ENCODE results near the gene SLN. TPM values are rescaled to one million over a fixed set of nuclear protein-coding genes. Genes with fewer than 3 reads are reported as not detected.

Gene SLN
- total RNA-seq, 1 experiment from 2014 or later: not detected

DNA sequence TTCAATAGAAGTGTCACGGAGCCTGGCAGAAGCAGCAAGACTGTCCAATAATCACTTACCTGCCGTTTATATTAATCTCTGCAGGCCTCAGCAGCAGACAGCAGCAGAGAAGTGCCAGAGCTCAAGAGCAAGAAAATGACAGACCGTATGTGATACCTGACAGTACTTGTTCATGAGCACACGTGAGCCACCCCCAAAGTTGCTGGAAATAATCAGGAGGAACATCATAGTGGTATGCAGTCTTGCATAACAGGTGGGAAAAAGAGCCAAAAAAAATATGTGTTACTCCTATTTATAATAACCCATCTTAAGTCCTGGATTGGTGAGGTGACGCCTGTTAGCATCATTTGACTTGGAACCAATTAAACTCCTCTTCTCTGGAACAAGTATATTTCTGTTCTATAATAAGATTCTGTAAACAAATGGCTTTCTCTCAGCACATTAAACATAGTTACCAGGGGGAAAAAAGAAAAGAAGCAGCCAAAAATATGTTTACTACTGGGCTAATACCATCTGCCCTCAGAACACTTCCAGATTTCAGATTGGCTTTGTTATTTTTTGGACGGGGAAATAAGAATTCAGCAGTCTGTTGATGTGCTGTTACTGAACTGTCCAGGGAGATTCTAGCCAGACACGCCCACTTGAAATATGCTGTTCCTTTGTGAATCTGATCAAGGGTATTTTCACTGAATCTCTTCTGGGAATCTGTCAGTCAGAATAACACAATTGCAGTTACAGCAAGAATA is 7.9 kb upstream of the SLN start:
- no peak for DNase-seq (ENCODE audit: low spot score)

DNA sequence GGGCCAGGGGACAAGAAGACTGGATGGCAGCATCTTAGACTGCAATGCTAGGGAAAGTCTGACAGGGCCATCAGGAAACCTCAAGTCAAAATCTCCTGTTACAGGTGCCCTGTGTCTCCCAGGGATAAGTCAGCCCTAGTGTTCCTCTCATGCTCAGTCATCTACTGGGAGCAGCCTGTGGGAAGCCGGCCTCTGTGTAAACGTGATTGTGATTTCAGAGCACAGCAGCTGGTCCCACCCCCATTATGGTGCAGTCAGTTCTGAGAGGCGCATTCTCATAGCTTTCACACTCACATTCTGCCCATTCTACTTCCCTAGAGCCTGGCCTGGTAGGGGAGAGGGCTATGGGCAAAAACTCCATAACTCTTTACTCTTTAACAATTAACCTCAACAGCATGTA is 7.2 kb upstream of the SLN start:
- no peak for DNase-seq (ENCODE audit: low spot score)

DNA sequence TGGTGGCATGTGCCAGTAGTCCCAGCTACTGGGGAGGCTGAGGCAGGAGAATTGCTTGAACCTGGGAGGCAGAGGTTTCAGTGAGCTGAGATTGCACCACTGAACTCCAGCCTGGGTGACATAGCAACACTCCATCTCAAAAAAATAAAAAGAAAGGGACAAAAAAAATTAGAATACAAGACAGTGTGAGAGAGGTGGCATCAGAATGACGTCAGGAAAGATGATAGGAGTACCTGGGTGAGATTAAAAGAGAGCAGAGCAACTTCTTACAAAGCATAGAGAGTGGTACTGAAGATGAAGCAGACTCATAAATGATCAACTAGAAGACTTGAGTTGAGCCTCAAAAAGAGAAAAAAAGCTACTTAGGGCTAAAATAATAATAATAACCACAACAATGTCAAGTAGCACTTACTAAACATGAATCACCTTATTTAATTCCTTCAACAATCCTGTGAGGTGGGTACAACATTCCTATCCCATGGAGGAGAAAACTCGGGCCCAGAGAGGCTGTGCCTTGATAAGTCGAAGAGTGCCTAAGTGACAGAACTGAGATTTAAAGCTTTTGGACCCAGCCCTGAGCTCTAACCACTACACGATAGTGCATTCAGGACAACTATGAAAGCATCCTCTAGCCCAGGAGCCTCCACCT is 5.2 kb upstream of the SLN start:
- DNase-seq (ENCODE audit: low spot score): no peak

GRCh38 chr11:107713009-107713408 is 1.2 kb upstream of the SLN start:
- no peak for DNase-seq (ENCODE audit: low spot score)

DNA sequence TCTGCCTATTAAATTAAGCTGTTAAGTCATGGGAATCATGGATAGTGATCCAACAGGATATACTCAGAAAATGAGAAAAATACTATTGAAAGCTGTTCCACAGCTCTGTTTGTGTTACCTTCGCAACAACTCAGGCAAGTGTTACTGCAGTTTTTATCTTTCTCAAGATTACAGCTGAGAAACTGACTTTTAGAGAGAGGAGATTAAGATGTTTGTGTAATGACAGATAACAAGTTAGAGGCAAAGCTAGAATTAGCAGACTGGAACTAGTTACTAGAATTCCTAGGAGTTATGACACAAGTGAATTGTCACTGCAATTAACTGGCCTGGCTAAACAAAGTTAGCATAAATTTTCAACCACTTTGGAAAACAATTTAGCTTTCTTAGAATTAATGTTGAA is 1.6 kb downstream of the SLN start:
- DNase-seq (ENCODE audit: low spot score): no peak

DNA sequence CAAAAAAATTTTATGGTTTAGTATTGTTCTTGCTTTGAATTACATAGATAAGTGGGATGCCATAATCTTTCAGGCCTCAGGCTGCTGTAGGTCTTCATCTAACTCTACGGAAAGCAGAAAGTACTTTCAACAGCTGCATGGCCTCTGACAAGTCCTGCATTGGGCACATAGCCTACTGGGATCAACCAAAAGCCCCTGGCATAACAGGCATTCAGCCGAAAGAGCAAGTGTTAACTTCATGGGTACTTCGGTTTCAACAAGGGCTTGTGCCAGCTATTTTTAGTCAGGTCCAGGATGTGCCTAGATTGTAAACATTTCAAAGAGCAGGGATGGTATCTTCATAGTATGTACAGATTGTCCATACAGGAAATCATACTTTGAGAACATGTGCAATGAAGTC is 3.1 kb downstream of the SLN start:
- DNase-seq (ENCODE audit: low spot score): no peak

GRCh38 chr11:107707807-107708206 is 4.0 kb downstream of the SLN start:
- no peak for DNase-seq (ENCODE audit: low spot score)

GRCh38 chr11:107707215-107707671 is 4.6 kb downstream of the SLN start:
- DNase-seq (ENCODE audit: low spot score): no peak

DNA sequence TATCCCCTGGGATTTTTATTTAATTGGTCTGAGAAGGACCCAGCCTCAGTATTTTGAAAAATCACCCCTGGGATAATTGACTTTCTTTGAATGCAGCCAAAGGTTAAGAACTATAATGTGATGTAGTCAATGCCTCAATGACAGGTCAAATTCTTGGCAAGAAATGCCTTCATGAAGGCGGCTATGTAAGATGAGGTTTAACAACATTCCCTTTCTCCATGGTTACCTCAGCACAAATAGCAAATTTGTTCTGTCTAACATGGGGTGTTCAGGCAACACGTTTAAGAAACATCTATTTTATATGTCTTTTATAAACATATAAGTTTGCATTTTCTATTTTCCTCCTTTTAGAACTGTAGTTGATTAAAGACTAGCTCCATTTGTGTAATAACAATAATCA is 5.3 kb downstream of the SLN start:
- DNase-seq (ENCODE audit: low spot score): no peak

DNA sequence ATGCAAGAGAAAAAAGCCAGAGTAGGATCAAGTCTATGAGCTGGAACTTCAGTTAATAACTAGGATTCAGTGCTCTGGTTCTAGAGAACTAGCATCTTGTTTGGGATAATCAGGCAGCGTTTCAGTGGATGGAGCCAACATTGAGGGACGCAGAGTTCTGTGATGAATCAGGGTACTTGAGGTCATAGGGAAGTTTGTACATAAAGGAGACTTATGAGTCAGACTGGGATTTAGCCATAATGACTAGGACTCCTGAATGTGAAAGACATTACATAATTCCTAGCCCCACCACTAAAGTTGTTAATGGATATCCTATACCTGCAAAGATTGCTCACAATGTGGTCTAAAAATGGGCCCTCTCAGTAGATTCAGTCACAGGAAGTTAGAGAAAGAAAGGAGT is 6.8 kb downstream of the SLN start:
- no peak for DNase-seq (ENCODE audit: low spot score)

- DNase-seq (ENCODE audit: low spot score): no peak
Measured at GRCh38 chr11:107704451-107704850, 7.4 kb downstream of the SLN start.

- DNase-seq (ENCODE audit: low spot score): no peak
Measured at GRCh38 chr11:107702723-107703122, 9.1 kb downstream of the SLN start.

GRCh38 chr11:107702109-107702660 is 9.7 kb downstream of the SLN start:
- DNase-seq (ENCODE audit: low spot score): no peak

GRCh38 chr11:107699371-107700285 is 12.2 kb downstream of the SLN start:
- DNase-seq (ENCODE audit: low spot score): no peak

DNA sequence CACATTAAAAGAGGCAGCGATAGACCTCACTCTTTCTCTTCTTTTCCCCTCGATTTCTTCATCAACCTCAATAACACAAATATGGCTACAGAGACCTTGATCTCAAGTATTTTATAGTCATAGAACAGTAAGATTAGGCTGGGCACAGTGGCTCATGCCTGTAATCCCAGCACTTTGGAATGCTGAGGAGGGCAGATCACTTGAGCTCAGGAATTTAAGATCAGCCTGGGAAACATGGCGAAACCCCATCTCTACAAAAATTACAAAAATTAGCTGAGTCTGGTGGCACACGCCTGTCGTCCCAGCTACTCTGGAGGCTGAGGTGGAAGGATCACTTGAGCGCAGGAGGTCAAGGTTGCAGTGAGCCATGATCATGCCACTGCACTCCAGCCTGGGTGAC is 14.6 kb downstream of the SLN start:
- DNase-seq (ENCODE audit: low spot score): no peak

- DNase-seq (ENCODE audit: low spot score): peak; percentile 26
Measured at GRCh38 chr11:107696140-107696539, 15.7 kb downstream of the SLN start.

DNA sequence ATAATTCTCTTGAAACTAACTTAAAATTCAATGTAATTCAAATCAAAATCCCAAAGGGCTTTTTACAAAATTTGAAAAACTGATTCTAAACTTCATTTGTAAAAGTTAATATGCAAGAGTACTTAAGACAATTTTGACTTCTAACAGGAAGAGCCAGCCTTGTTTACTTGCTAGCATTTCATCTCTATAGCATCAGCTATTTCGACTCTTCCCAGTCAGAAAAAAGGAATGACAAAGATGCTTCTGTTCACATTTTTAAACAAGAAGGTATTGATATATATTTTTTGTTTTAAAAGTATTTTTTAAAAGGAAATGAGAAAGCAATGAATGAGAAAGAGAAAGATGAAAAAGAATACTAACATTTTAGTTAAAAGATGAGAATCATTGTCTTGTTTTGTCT is 16.4 kb downstream of the SLN start:
- DNase-seq (ENCODE audit: low spot score): no peak

DNA sequence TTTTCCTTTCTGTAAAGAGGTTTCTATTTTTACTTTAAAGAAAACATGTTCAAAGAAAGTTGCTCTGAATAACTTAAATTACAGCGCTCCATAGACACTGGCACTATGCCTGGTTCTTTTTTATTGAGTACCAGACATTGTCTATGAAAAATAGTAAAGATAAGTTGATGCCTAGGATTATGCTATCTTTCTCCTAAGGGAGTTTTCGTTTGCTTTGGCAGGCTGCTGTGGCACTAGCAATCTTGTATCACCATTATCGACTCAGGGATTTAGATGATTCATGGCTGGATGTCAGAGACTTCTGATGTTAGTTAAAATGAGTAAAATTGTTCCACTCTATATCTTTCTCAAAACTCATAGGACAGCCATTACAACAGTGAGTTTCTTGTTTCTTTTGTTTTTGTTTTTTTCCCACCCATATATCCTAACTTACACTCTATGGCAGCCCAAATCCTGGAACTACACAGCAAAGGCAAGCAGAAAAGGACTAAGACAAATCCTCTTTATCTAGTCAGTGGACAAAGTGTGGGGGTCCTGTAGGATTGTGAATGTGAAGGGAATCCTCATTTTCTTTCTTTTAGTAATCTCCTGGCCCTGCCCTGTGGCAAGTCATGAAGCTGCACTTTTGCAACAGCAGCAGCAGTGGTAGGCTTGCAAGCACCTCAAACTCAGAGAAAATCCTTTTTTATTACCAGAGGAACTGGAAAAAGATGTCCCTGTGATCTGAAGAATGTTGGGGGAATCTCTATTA is 20.7 kb downstream of the SLN start:
- DNase-seq (ENCODE audit: low spot score): no peak

DNA sequence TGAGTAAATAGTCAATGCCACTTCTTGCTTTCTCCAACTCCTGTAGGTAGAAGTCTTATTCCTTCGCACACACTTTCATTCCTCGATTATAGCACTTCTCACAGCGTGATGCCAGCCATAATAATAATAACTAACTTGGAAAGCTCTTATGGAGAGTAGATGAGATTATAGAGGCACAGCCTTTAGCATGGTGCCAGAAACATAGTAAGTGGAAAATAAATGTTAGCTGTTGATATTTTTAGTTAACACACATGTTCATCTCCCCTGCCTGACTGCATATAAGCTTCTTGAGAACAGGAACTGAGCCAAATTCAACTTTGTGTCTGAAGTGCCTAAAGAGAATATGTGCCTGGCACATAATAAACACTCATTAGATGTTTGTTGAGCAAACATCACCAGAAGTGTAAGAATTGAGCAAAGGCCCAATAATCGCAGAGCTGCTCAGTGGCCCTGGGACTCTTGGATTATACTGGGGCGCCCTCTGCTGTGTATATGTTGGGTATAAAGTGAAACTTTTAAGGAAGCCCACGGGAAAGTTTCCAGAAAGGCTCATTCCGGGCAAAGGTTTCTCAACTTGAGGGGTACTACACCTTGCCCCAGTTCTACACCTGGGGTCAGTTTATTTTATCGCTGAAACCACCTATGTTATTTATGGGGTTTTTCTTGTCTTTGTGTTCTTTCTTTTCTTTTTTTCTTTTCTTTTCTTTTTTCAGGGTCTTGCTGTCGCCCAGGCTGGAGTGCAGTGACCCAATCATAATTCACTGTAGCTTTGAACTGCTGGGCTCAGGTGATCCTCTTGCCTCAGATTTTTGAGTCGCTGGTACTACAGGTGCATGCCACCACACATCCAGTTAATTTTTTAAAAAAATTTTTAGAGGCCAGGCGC is 22.3 kb downstream of the SLN start:
- peak; percentile 75 for DNase-seq (ENCODE audit: low spot score)

- no peak for DNase-seq (ENCODE audit: low spot score)
Measured at GRCh38 chr11:107688322-107688918, 23.4 kb downstream of the SLN start.
